Keratinocyte (primary cell): ENCODE data around the gene HEG1.
"Not testable (repeated sequence)": the region's sequence is repeated elsewhere in the genome, so short reads cannot be mapped to it uniquely, and the experiment has no call there.

Experiments used
- CTCF ChIP-seq, 3 experiments: IDR thresholded peaks in 1 of 3; conservative IDR thresholded peaks in 1 of 3; optimal IDR thresholded peaks in 1 of 3; 2 replicates in 2 of 3; 3 replicates in 1 of 3; pipeline versions ENCODE3 to v1.5.1; 2011; ENCODE audit warnings: low read length in 3 of 3, mild to moderate bottlenecking in 3 of 3, moderate library complexity in 2 of 3, control low read depth in 1 of 3, inconsistent platforms in 1 of 3; ENCODE audit not compliant: insufficient read depth in 2 of 3; ENCODE audit errors: extremely low read depth in 1 of 3
- EZH2 ChIP-seq: IDR thresholded peaks from one replicate; pipeline ENCODE4 v1.6.1; 2012; ENCODE audit warnings: inconsistent platforms, mild to moderate bottlenecking, low read length, moderate library complexity

- not testable (repeated sequence) for TF ChIP-seq EZH2; CTCF (optimal IDR thresholded peaks at IDR 0.05 in 1 of 3, IDR thresholded peaks at IDR 0.05 in 1 of 3, conservative IDR thresholded peaks at IDR 0.05 in 1 of 3; ENCODE audit: extremely low read depth in 1 of 3, insufficient read depth in 2 of 3, low read length in 3 of 3)
These were observed 97.8 kb downstream of the HEG1 start for GRCh38 chr3:124957951-124958350.
